GM12891 (cell line): ENCODE results near the gene COL17A1.

ENCODE experiments used
- POLR2A ChIP-seq: IDR thresholded peaks from 2 replicates; pipeline ENCODE4 v1.6.1; 2011; ENCODE audit warnings: low read depth, low read length, control low read depth
- POLR2AphosphoS5 ChIP-seq: IDR thresholded peaks from 2 replicates; pipeline ENCODE4 v1.6.1; 2011; ENCODE audit warnings: low read depth, low read length, control low read depth

DNA sequence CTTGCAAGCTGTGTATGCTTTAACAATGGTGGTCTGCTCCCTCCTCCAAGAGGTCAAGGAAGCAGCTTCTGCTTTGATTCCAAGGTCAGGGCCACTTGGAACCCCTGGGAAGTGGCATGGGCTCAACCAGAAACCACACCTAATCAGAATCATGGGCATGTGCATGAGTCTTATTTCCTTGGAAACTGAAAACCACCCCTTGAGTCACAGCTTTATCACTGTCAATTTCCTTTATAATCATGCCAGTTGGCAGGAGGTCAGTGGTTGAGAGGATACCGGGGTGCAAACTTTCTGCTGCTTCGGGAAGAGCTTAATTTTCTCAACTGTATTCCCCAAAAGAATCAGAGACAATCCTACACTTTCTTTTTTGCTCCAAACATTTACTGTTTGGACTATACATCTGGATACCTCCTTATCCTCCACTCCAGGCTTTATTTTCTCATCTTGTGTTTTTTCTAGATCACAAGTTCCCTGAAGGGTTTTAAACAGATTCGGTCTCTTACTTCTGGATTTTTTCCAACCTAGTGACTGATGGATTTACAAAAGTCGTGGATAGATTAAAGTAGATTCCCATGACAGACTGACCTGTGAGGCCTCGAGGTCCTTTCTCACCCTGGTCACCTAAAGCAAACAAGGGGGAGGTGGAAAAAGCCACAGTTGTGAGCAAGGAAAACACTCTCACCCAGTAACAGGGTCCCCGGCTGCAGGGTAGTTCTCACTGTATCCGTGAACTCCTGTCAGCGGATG lies 36.0 kb downstream of the COL17A1 start:
- TF ChIP-seq POLR2A = no peak
- no peak for TF ChIP-seq POLR2AphosphoS5
